HG03064 (cell line): Measurements from ENCODE around the gene C19orf53.

Experiments used
- ATAC-seq: cut with Tn5 transposase; IDR thresholded peaks from one replicate; pipeline ENCODE4 v1.9.1; 2021; ENCODE audit warnings: low read depth; ENCODE audit not compliant: unreplicated experiment

The C19orf53 gene

GRCh38 chr19:13823901-13824300 is 49.6 kb downstream of the C19orf53 start:
- no peak for ATAC-seq

- ATAC-seq = no peak
These were observed 50.4 kb downstream of the C19orf53 start for GRCh38 chr19:13824703-13825102.

- ATAC-seq = no peak
These were observed 51.5 kb downstream of the C19orf53 start for GRCh38 chr19:13825489-13826441.

GRCh38 chr19:13826652-13827235 is 52.5 kb downstream of the C19orf53 start:
- no peak for ATAC-seq

- no peak for ATAC-seq
These were observed 53.4 kb downstream of the C19orf53 start for GRCh38 chr19:13827656-13828055.
